Liver (tissue), 9 donors: ENCODE data around the gene ZNF408. TPM values are rescaled to one million over a fixed set of nuclear protein-coding genes. Genes with fewer than 3 reads are reported as not detected.

Source experiments
- DNase-seq: peaks from one replicate; pipeline ENCODE4 v3.0.0-alpha.2; 2017; ENCODE audit warnings: low spot score
- H3K27ac ChIP-seq, 2 donors: one replicate each; pipeline ENCODE4 v1.7.0; 2013; ENCODE audit warnings: inconsistent platforms in 2 of 2, low read length in 2 of 2, control low read depth in 1 of 2, low read depth in 1 of 2, mild to moderate bottlenecking in 1 of 2
- H3K27me3 ChIP-seq, 4 donors: one replicate each; pipeline versions ENCODE4 v1.6.1 to v1.7.0; 2013; ENCODE audit warnings: low read length in 3 of 4, inconsistent platforms in 1 of 4, mild to moderate bottlenecking in 1 of 4, moderate library complexity in 1 of 4; ENCODE audit not compliant: control insufficient read depth in 4 of 4, insufficient read depth in 4 of 4
- H3K36me3 ChIP-seq, 4 donors: one replicate each; pipeline versions ENCODE4 v1.6.1 to v1.7.0; 2013; ENCODE audit warnings: low read length in 3 of 4, mild to moderate bottlenecking in 3 of 4, low read depth in 1 of 4, moderate library complexity in 1 of 4; ENCODE audit not compliant: control insufficient read depth in 4 of 4, insufficient read depth in 3 of 4
- H3K4me1 ChIP-seq, 4 donors: one replicate each; pipeline versions ENCODE4 v1.6.1 to v1.7.0; 2013; ENCODE audit warnings: low read length in 3 of 4, mild to moderate bottlenecking in 3 of 4, moderate library complexity in 1 of 4; ENCODE audit not compliant: control insufficient read depth in 4 of 4, insufficient read depth in 4 of 4
- H3K4me3 ChIP-seq, 3 donors: one replicate each; pipeline versions ENCODE4 v1.6.1 to v1.7.0; 2013; ENCODE audit warnings: low read length in 3 of 3, control low read depth in 1 of 3, low read depth in 1 of 3, mild to moderate bottlenecking in 1 of 3
- H3K9ac ChIP-seq, 2 donors: one replicate each; pipeline ENCODE4 v1.7.0; 2013; ENCODE audit warnings: low read length in 2 of 2, mild to moderate bottlenecking in 2 of 2, moderate library complexity in 2 of 2, control low read depth in 1 of 2, low read depth in 1 of 2
- H3K9me3 ChIP-seq, 4 donors: one replicate each; pipeline versions ENCODE4 v1.6.1 to v1.7.0; 2013; ENCODE audit warnings: low read length in 3 of 4; ENCODE audit not compliant: control insufficient read depth in 4 of 4
- ATF3 ChIP-seq: IDR thresholded peaks from 2 replicates; pipeline ENCODE4 v1.6.1; 2016; ENCODE audit warnings: antibody characterized with exemption
- CTCF ChIP-seq: fragments of 150-350 bp; IDR thresholded peaks from 2 replicates; pipeline ENCODE4 v1.5.1; 2017; ENCODE audit warnings: improper control_type of control experiment, low read depth, low read length; ENCODE audit not compliant: missing input control
- EGR1 ChIP-seq, 2 donors: IDR thresholded peaks; 2 replicates each; pipeline ENCODE4 v1.6.1; 2016 to 2018; ENCODE audit warnings: antibody characterized with exemption in 2 of 2, low read depth in 2 of 2
- FOXA1 ChIP-seq: IDR thresholded peaks from 2 replicates; pipeline ENCODE4 v1.6.1; 2016; ENCODE audit warnings: antibody characterized with exemption
- GABPA ChIP-seq, 2 donors: IDR thresholded peaks in 1 of 2; conservative IDR thresholded peaks in 1 of 2; 2 replicates each; pipeline ENCODE4 v1.6.1; 2016; ENCODE audit warnings: antibody characterized with exemption in 2 of 2, mild to moderate bottlenecking in 1 of 2, moderate library complexity in 1 of 2
- HNF4A ChIP-seq, 2 donors: conservative IDR thresholded peaks; 2 replicates each; pipeline ENCODE4 v1.6.1; 2016; ENCODE audit warnings: antibody characterized with exemption in 2 of 2, mild to moderate bottlenecking in 2 of 2
- HNF4G ChIP-seq: IDR thresholded peaks from 2 replicates; pipeline ENCODE4 v1.6.1; 2016; ENCODE audit warnings: antibody characterized with exemption
- MAX ChIP-seq: IDR thresholded peaks from 2 replicates; pipeline ENCODE4 v1.6.1; 2016; ENCODE audit warnings: antibody characterized with exemption
- NR2F2 ChIP-seq: IDR thresholded peaks from 2 replicates; pipeline ENCODE4 v1.6.1; 2016; ENCODE audit warnings: antibody characterized with exemption
- RAD21 ChIP-seq, 2 donors: IDR thresholded peaks; 2 replicates each; pipeline ENCODE4 v1.6.1; 2016; ENCODE audit warnings: antibody characterized with exemption in 2 of 2, mild to moderate bottlenecking in 2 of 2
- RXRA ChIP-seq, 2 donors: IDR thresholded peaks; 2 replicates each; pipeline ENCODE4 v1.6.1; 2017 to 2018; ENCODE audit warnings: antibody characterized with exemption in 2 of 2, mild to moderate bottlenecking in 1 of 2
- SP1 ChIP-seq: IDR thresholded peaks from 2 replicates; pipeline ENCODE4 v1.6.1; 2018; ENCODE audit warnings: antibody characterized with exemption, mild to moderate bottlenecking
- YY1 ChIP-seq: IDR thresholded peaks from 2 replicates; pipeline ENCODE4 v1.6.1; 2016; ENCODE audit warnings: antibody characterized with exemption, mild to moderate bottlenecking
- ZBTB33 ChIP-seq: IDR thresholded peaks from 2 replicates; pipeline ENCODE4 v1.6.1; 2016; ENCODE audit warnings: antibody characterized with exemption
- WGBS: extraction: QIAGEN DNeasy Blood & Tissue Kit; methylation state at CpG from one replicate; pipeline ENCODE4 v1.1.7; 2013; 5-methylcytosine and 5-hydroxymethylcytosine counted together
- polyA plus RNA-seq, 2 donors: library from polyadenylated mRNA; stranded (reverse) in 1 of 2; unstranded in 1 of 2; fragments of 200-250 nt in 1 of 2; fragments of >200 nt in 1 of 2; fragmentation: Nextera tagmentation in 1 of 2; extraction: Ambion mirVana in 1 of 2; gene quantifications; one replicate each; pipeline versions ENCODE4 v1.2.1 to v1.2.3, GENCODE V29; 2013 to 2015
- total RNA-seq, 2 donors: library from RNA; depleted of rRNA; stranded (reverse); fragments of >200 nt; gene quantifications; one replicate each; pipeline ENCODE4 v1.2.3, GENCODE V29; 2014
- donor health status: healthy.
- donor health status: healthy.
- donor health status: healthy.
- donor health status: healthy.
- donor health status: healthy.

Gene ZNF408
- total and polyA plus RNA-seq, 4 donors, result 3.4 to 8.4 (median 5.5) TPM

- 84% methylated on average over 7 of the region's 7 CpGs for WGBS
- Histone ChIP-seq H3K9ac (no peak overlapping the region), H3K27ac (no peak overlapping the region)
Observed at GRCh38 chr11:46694607-46695006, 6.2 kb upstream of the ZNF408 start.

GRCh38 chr11:46695345-46696211, 5.3 kb upstream of the ZNF408 start:
- H3K9me3 ChIP-seq, result no peaks in the 10 kb centered on the region
- no peak overlapping the region for H3K9ac ChIP-seq
- peaks cover 8 to 38% (median 25%) of the 10 kb centered on the region in 4 donors for H3K4me1 ChIP-seq
- peak overlapping the region; percentile 22 to 34 for H3K27ac ChIP-seq
- peaks cover 17 to 42% (median 24%) of the 10 kb centered on the region in 4 donors for H3K36me3 ChIP-seq
- no peaks in the 10 kb centered on the region for H3K27me3 ChIP-seq
- 83% methylated on average over 12 of the region's 12 CpGs for WGBS
- DNase-seq, result no peak
- no peak overlapping the region for H3K4me3 ChIP-seq
- TF ChIP-seq RXRA (IDR thresholded peaks at IDR 0.05), result no peak
- no peak for TF ChIP-seq NR2F2
- TF ChIP-seq HNF4A (conservative IDR thresholded peaks at IDR 0.05), result no peak
- no peak for TF ChIP-seq GABPA (IDR thresholded peaks at IDR 0.05 in 1 of 2, conservative IDR thresholded peaks at IDR 0.05 in 1 of 2)

More at GRCh38 chr11:46694607-46695006, 6.2 kb upstream of the ZNF408 start:
- Histone ChIP-seq H3K4me3 (no peak overlapping the region), H3K36me3 (peaks cover 17 to 47% (median 24%) of the 10 kb centered on the region in 4 donors), H3K9me3 (no peaks in the 10 kb centered on the region), H3K4me1 (peaks cover 8 to 37% (median 25%) of the 10 kb centered on the region in 4 donors), H3K27me3 (no peaks in the 10 kb centered on the region)
- no peak for TF ChIP-seq RAD21 (IDR thresholded peaks at IDR 0.05)
- no peak for TF ChIP-seq YY1
- no peak for TF ChIP-seq ATF3
- TF ChIP-seq NR2F2, result no peak
- no peak for TF ChIP-seq GABPA (IDR thresholded peaks at IDR 0.05 in 1 of 2, conservative IDR thresholded peaks at IDR 0.05 in 1 of 2)
- no peak for TF ChIP-seq MAX
- TF ChIP-seq FOXA1, result no peak
- no peak for TF ChIP-seq CTCF
- no peak for TF ChIP-seq HNF4A (conservative IDR thresholded peaks at IDR 0.05)
- TF ChIP-seq EGR1 (IDR thresholded peaks at IDR 0.05; ENCODE audit: low read depth in 2 of 2), result no peak
- TF ChIP-seq HNF4G, result no peak
- TF ChIP-seq SP1, result no peak
- no peak for TF ChIP-seq ZBTB33
- no peak for DNase-seq
